Left ventricle myocardium inferior (tissue), 1 donor: ENCODE measurements around the gene ENG. TPM values are rescaled to one million over a fixed set of nuclear protein-coding genes. Genes with fewer than 3 reads are reported as not detected.

Experiments used
- DNase-seq: peaks from one replicate; pipeline ENCODE4 v3.0.0-alpha.2; 2020
- H3K27ac ChIP-seq: fragments of 200-600 bp; replicated peaks from 2 replicates; pipeline ENCODE4 v1.8.0; 2021
- H3K27me3 ChIP-seq: fragments of 200-600 bp; 2 replicates; pipeline ENCODE4 v1.8.0; 2021; ENCODE audit warnings: low read depth
- H3K36me3 ChIP-seq: fragments of 200-600 bp; 2 replicates; pipeline ENCODE4 v1.8.0; 2021
- H3K4me1 ChIP-seq: fragments of 200-600 bp; 2 replicates; pipeline ENCODE4 v1.8.0; 2021
- H3K4me3 ChIP-seq: fragments of 200-600 bp; 2 replicates; pipeline ENCODE4 v1.8.0; 2021; ENCODE audit warnings: mild to moderate bottlenecking, moderate library complexity
- H3K9me3 ChIP-seq: fragments of 200-600 bp; replicated peaks from 2 replicates; pipeline ENCODE4 v1.8.0; 2021
- CTCF ChIP-seq: fragments of 200-600 bp; IDR thresholded peaks from 2 replicates; pipeline ENCODE4 v1.8.0; 2021; ENCODE audit warnings: antibody characterized with exemption, mild to moderate bottlenecking, borderline replicate concordance
- intact Hi-C: fragments of 100-400 bp; cut with micrococcal nuclease; formaldehyde crosslinking; loops from one replicate; pipeline ENCODE4 v1.11.0; 2022
- total RNA-seq: library from RNA; stranded (reverse); fragmentation: NEBNext Ultra II Directional; extraction: Animal tissue kit (Norgen Biotek cat#: 25700); gene quantifications from one replicate; pipeline ENCODE4 v1.2.1, GENCODE V29; 2021
- donor health status: DM: no; HTN: yes; CAD: no; lungs with severe emphysema.

Gene ENG
- total RNA-seq, 1 donor from 2014 or later = 139 TPM

GRCh38 chr9:127866535-127866934 lies 12.1 kb upstream of the ENG start:
- Histone ChIP-seq H3K27me3 (no peaks in the 10 kb centered on the region), H3K4me1 (peaks cover 93% of the 10 kb centered on the region), H3K36me3 (peaks cover 37% of the 10 kb centered on the region), H3K4me3 (no peak overlapping the region), H3K27ac (peak overlapping the region; percentile 97), H3K9me3 (no peaks in the 10 kb centered on the region)
- no peak for DNase-seq
- no peak for TF ChIP-seq CTCF
- intact Hi-C loops = no loop called here

GRCh38 chr9:127865645-127866464 lies 11.4 kb upstream of the ENG start:
- Histone ChIP-seq H3K27ac (peak overlapping the region; percentile 97), H3K9me3 (no peaks in the 10 kb centered on the region), H3K36me3 (peaks cover 31% of the 10 kb centered on the region), H3K4me1 (peaks cover 94% of the 10 kb centered on the region), H3K27me3 (no peaks in the 10 kb centered on the region), H3K4me3 (no peak overlapping the region)
- TF ChIP-seq CTCF = no peak
- intact Hi-C loops = no loop called here
- no peak for DNase-seq

GRCh38 chr9:127863191-127863621 lies 8.7 kb upstream of the ENG start:
- no peak for TF ChIP-seq CTCF
- no peak for DNase-seq
- peaks cover 9% of the 10 kb centered on the region for H3K36me3 ChIP-seq
- peaks cover 97% of the 10 kb centered on the region for H3K4me1 ChIP-seq
- intact Hi-C loops = no loop called here
- no peaks in the 10 kb centered on the region for H3K9me3 ChIP-seq
- H3K27me3 ChIP-seq = no peaks in the 10 kb centered on the region
- H3K27ac ChIP-seq = peak overlapping the region; percentile 97
- H3K4me3 ChIP-seq = peak overlapping the region; percentile 2

- H3K4me1 ChIP-seq = peaks cover 97% of the 10 kb centered on the region
- intact Hi-C loops = no loop called here
Observed at GRCh38 chr9:127862075-127863011, 7.9 kb upstream of the ENG start.

More at GRCh38 chr9:127862075-127863011, 7.9 kb upstream of the ENG start:
- DNase-seq = peak; percentile 86
- no peaks in the 10 kb centered on the region for H3K27me3 ChIP-seq
- H3K36me3 ChIP-seq = peaks cover under 1% of the 10 kb centered on the region
- H3K4me3 ChIP-seq = peak overlapping the region; percentile 2
- TF ChIP-seq CTCF = no peak
- no peaks in the 10 kb centered on the region for H3K9me3 ChIP-seq
- H3K27ac ChIP-seq = peak overlapping the region; percentile 97
